Tibial nerve (tissue), 3 donors: ENCODE measurements around the gene UBE2U.

Experiments used
- CTCF ChIP-seq, 5 experiments: fragments of 200-600 bp in 3 of 5; fragments of 450-650 bp in 2 of 5; sonication (generic) in 3 of 5; IDR thresholded peaks; one replicate each; pipeline ENCODE4 v1.5.1; 2016 to 2019; ENCODE audit warnings: antibody characterized with exemption in 5 of 5, mild to moderate bottlenecking in 3 of 5, moderate library complexity in 2 of 5
- POLR2A ChIP-seq, 2 donors: fragments of 450-650 bp; IDR thresholded peaks; one replicate each; pipeline ENCODE4 v1.6.1; 2017; ENCODE audit warnings: antibody characterized with exemption in 2 of 2, mild to moderate bottlenecking in 2 of 2, moderate library complexity in 2 of 2

GRCh38 chr1:64315402-64315801 lies 112.0 kb downstream of the UBE2U start:
- TF ChIP-seq POLR2A (IDR thresholded peaks at IDR 0.05) = no peak
- no peak for TF ChIP-seq CTCF (IDR thresholded peaks at IDR 0.05)
